RWPE1 (cell line): ENCODE data around the gene KDR.

Experiments used
- CTCF ChIA-PET: fragments of 350-600 bp; sonication (Branson Sonifier 250); formaldehyde crosslinking; extraction: SDS; loops from one replicate; lab custom pipeline; 2021; lab: Yijun Ruan, JAX
- POLR2A ChIA-PET: fragments of 400-600 bp; formaldehyde crosslinking; extraction: SDS; loops from one replicate; lab custom pipeline; 2020; ENCODE audit warnings: antibody characterized with exemption; ENCODE audit not compliant: low non-redundant PET; lab: Yijun Ruan, JAX
- DNase-seq: peaks from one replicate; pipeline ENCODE4 v3.0.0; 2012; ENCODE audit warnings: low spot score
- H3K27ac ChIP-seq: fragments of 450-650 bp; 2 replicates; pipeline ENCODE4 v1.5.1; 2017
- CTCF ChIP-seq: fragments of 450-650 bp; conservative IDR thresholded peaks from 2 replicates; pipeline ENCODE4 v1.5.1; 2017; ENCODE audit warnings: low read depth, mild to moderate bottlenecking

The KDR gene

GRCh38 chr4:55029821-55030503 lies 95.4 kb downstream of the KDR start:
- CTCF ChIA-PET: interaction anchor here (0.6 kb wide), 1 partner anchor 565 kb away, joined by 3 read pairs; no protein-coding TSS in a partner anchor
- no peak for DNase-seq
- POLR2A ChIA-PET: no interaction called here
- H3K27ac ChIP-seq: no peak overlapping the region
- TF ChIP-seq CTCF: no peak

- ChIA-PET POLR2A (no interaction called here), CTCF (no interaction called here)
- DNase-seq: no peak
- TF ChIP-seq CTCF: no peak
- H3K27ac ChIP-seq: no peak overlapping the region
Measured at GRCh38 chr4:55029321-55029720, 96.1 kb downstream of the KDR start.
